Retinal pigment epithelial cell (primary cell): ENCODE results near the gene PILRB.
"Not testable (repeated sequence)": the region's sequence is repeated elsewhere in the genome, so short reads cannot be mapped to it uniquely, and the experiment has no call there.

Source experiments
- DNase-seq: peaks from one replicate; pipeline ENCODE4 v3.0.0-alpha.2; 2010; ENCODE audit warnings: low read depth
- H3K4me3 ChIP-seq: 2 replicates; pipeline ENCODE4 v1.5.1; 2011; ENCODE audit warnings: mild to moderate bottlenecking, low read length, control low read depth, moderate library complexity
- TF ChIP-seq, protein P1 (sequence below): conservative IDR thresholded peaks from 2 replicates; pipeline ENCODE4 v1.5.1; 2011; ENCODE audit warnings: low read depth, low read length, control low read depth, inconsistent platforms

Gene PILRB

DNA sequence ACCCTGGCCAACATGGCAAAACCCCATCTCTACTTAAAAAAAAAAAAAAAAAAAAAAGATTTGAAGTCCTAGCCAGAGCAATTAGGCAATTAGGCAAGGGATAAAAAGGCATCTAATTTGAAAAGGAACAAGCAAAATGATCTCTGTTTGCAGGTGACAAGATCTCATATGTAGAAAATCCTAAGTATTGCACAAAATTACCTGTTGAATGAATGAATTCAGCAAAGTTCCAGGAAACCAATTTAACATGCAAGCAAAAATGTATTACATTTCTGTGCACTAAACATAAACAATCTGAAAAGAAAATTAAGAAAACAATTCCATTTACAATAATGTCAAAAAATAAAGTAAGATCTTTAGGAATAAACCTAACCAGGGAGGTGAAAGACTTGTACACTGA is 5.2 kb downstream of the PILRB start:
- TF ChIP-seq, protein P1, sequence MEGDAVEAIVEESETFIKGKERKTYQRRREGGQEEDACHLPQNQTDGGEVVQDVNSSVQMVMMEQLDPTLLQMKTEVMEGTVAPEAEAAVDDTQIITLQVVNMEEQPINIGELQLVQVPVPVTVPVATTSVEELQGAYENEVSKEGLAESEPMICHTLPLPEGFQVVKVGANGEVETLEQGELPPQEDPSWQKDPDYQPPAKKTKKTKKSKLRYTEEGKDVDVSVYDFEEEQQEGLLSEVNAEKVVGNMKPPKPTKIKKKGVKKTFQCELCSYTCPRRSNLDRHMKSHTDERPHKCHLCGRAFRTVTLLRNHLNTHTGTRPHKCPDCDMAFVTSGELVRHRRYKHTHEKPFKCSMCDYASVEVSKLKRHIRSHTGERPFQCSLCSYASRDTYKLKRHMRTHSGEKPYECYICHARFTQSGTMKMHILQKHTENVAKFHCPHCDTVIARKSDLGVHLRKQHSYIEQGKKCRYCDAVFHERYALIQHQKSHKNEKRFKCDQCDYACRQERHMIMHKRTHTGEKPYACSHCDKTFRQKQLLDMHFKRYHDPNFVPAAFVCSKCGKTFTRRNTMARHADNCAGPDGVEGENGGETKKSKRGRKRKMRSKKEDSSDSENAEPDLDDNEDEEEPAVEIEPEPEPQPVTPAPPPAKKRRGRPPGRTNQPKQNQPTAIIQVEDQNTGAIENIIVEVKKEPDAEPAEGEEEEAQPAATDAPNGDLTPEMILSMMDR, result no peak
- H3K4me3 ChIP-seq, result no peak overlapping the region
- DNase-seq, result no peak

GRCh38 chr7:100363797-100364196 is 5.9 kb downstream of the PILRB start:
- not testable (repeated sequence) for DNase-seq, H3K4me3 ChIP-seq

DNA sequence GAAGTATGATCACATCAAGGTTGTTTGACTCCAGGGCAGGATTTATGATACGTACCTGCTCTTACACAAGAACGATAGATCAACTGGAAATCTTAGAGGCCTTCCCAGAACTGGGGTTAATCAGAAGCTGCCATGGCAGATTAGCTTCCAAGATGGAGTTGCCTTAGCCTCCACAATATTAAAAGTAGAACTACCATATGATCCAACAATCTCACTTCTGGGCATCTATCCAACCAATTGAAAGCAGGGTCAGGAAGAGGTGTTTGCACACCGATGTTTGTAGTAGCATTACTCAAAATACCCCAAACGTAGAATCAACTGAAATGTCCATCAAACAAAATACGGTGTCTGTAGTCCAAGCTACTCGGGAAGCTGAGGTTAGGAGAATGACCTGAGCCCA is 6.6 kb downstream of the PILRB start:
- TF ChIP-seq, protein P1, result no peak
- DNase-seq, result no peak
- no peak overlapping the region for H3K4me3 ChIP-seq

GRCh38 chr7:100365998-100366367 is 8.1 kb downstream of the PILRB start:
- DNase-seq, H3K4me3 ChIP-seq: not testable (repeated sequence)

- no peak for DNase-seq
- H3K4me3 ChIP-seq, result no peak overlapping the region
- TF ChIP-seq, protein P1, result no peak
These were observed 8.7 kb downstream of the PILRB start for GRCh38 chr7:100366411-100367250.

GRCh38 chr7:100367251-100367620 is 9.3 kb downstream of the PILRB start:
- TF ChIP-seq, protein P1, result no peak
- no peak overlapping the region for H3K4me3 ChIP-seq
- DNase-seq, result no peak

DNA sequence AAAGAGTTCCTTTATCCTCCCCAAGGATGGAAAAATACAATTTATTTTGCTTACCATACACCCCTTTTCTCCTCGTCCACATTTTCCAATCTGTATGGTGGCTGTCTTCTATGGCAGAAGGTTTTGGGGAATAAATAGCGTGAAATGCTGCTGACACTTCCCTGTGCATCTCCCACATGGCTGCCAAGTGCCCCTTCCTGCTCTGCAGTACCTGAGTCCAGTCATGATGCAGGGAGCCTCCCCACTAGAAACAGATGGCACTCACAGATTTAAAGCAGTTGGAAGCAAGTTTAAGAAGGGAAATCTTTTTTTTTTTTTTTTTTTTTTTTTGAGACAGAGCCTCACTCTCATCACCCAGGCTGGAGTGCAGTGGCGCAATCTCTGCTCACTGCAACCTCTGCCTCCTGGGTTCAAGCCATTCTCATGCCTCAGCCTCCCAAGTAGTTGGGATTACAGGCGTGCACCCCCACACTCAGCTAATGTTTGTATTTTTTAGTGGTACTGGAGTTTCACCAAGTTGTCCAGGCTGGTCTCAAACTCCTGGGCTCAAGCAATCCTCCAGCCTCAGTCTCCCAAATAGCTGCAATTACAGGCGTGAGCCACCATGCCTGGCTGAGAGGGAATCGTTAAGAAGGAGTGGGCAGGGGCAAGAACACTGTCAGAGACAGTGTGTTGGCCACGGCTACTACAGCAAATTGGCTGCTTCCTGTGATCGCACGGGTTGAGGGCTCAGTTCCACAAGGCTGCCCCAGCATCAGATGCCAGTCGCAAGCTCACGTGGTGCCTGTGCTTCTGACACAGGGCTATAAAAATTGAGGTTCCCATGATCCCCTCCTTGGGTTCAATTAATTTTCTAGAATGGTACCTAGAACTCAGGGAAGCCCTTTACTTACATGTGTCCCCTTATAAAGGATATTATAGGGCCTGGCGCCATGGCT is 10.0 kb downstream of the PILRB start:
- no peak for DNase-seq
- TF ChIP-seq, protein P1, result no peak
- H3K4me3 ChIP-seq, result no peak overlapping the region

- H3K4me3 ChIP-seq, result no peak overlapping the region
- TF ChIP-seq, protein P1, result no peak
- DNase-seq, result no peak
These were observed 11.2 kb downstream of the PILRB start for GRCh38 chr7:100369105-100369504.
